H9 (cell line): ENCODE data around the gene SAMM50. TPM values are rescaled to one million over a fixed set of nuclear protein-coding genes. Genes with fewer than 3 reads are reported as not detected.

Experiments used
- DNase-seq: peaks from one replicate; pipeline ENCODE4 v3.0.0-alpha.2; 2017
- H2AFZ ChIP-seq: one replicate; pipeline ENCODE4 v1.6.1; 2013; ENCODE audit warnings: mild to moderate bottlenecking, low read length, control low read depth, moderate library complexity
- H2AK5ac ChIP-seq: 2 replicates; pipeline ENCODE4 v1.6.1; 2013; ENCODE audit warnings: low read length, control low read depth, mixed read lengths; ENCODE audit not compliant: insufficient read length
- H2BK120ac ChIP-seq: one replicate; pipeline ENCODE4 v1.6.1; 2013; ENCODE audit warnings: low read depth, mild to moderate bottlenecking, low read length, control low read depth, inconsistent platforms; ENCODE audit not compliant: poor library complexity, severe bottlenecking
- H2BK12ac ChIP-seq: 2 replicates; pipeline ENCODE4 v1.6.1; 2013; ENCODE audit warnings: low read length, control low read depth, mixed read lengths, low read depth; ENCODE audit not compliant: insufficient read length
- H2BK15ac ChIP-seq: 2 replicates; pipeline ENCODE4 v1.6.1; 2013; ENCODE audit warnings: low read depth, low read length, control low read depth
- H2BK20ac ChIP-seq: one replicate; pipeline ENCODE4 v1.6.1; 2013; ENCODE audit warnings: low read depth, mild to moderate bottlenecking, low read length, control low read depth, inconsistent platforms; ENCODE audit not compliant: poor library complexity, severe bottlenecking
- H2BK5ac ChIP-seq: 2 replicates; pipeline ENCODE4 v1.6.1; 2013; ENCODE audit warnings: low read length, control low read depth, mixed read lengths; ENCODE audit not compliant: insufficient read length
- H3K14ac ChIP-seq: 2 replicates; pipeline ENCODE4 v1.6.1; 2013; ENCODE audit warnings: low read length, control low read depth; ENCODE audit not compliant: insufficient read depth
- H3K18ac ChIP-seq: 2 replicates; pipeline ENCODE4 v1.6.1; 2013; ENCODE audit warnings: low read depth, mild to moderate bottlenecking, mixed read lengths, low read length, control low read depth; ENCODE audit not compliant: insufficient read length
- H3K23ac ChIP-seq: 2 replicates; pipeline ENCODE4 v1.6.1; 2013; ENCODE audit warnings: low read length, control low read depth, mixed read lengths, low read depth; ENCODE audit not compliant: insufficient read length
- H3K23me2 ChIP-seq: 2 replicates; pipeline ENCODE4 v1.6.1; 2013; ENCODE audit warnings: low read depth, mild to moderate bottlenecking, mixed read lengths, low read length, control low read depth; ENCODE audit not compliant: insufficient read length, poor library complexity, severe bottlenecking
- H3K27ac ChIP-seq: 2 replicates; pipeline ENCODE4 v1.5.1; 2013; ENCODE audit warnings: low read length, control low read depth, mixed read lengths, low read depth; ENCODE audit not compliant: insufficient read length
- H3K27me3 ChIP-seq: 2 replicates; pipeline ENCODE4 v1.6.1; 2013; ENCODE audit warnings: low read length, control low read depth, inconsistent platforms; ENCODE audit not compliant: insufficient read depth
- H3K4ac ChIP-seq: 2 replicates; pipeline ENCODE4 v1.6.1; 2013; ENCODE audit warnings: low read depth, mild to moderate bottlenecking, control low read depth, inconsistent platforms, low read length, moderate library complexity
- H3K4me1 ChIP-seq: 2 replicates; pipeline ENCODE4 v1.6.1; 2013; ENCODE audit warnings: low read length, control low read depth, inconsistent platforms; ENCODE audit not compliant: insufficient read depth
- H3K4me2 ChIP-seq: 2 replicates; pipeline ENCODE4 v1.6.1; 2013; ENCODE audit warnings: low read length, control low read depth, mixed read lengths; ENCODE audit not compliant: insufficient read length, insufficient read depth
- H3K56ac ChIP-seq: 2 replicates; pipeline ENCODE4 v1.6.1; 2013; ENCODE audit warnings: low read depth, mild to moderate bottlenecking, mixed read lengths, low read length, control low read depth; ENCODE audit not compliant: insufficient read length
- H3K79me1 ChIP-seq: 2 replicates; pipeline ENCODE4 v1.6.1; 2013; ENCODE audit warnings: low read depth, mild to moderate bottlenecking, moderate library complexity, low read length, control low read depth, inconsistent platforms; ENCODE audit not compliant: insufficient read depth, poor library complexity, severe bottlenecking
- H3K79me2 ChIP-seq: 2 replicates; pipeline ENCODE4 v1.6.1; 2013; ENCODE audit warnings: low read length, control low read depth, inconsistent platforms; ENCODE audit not compliant: insufficient read depth
- H3K9ac ChIP-seq: 2 replicates; pipeline ENCODE4 v1.6.1; 2013; ENCODE audit warnings: low read length, control low read depth, mixed read lengths; ENCODE audit not compliant: insufficient read length; ENCODE audit errors: extremely low read depth
- H3K9me3 ChIP-seq: one replicate; pipeline ENCODE4 v1.6.1; 2013; ENCODE audit warnings: low read depth, low read length, inconsistent platforms; ENCODE audit not compliant: control insufficient read depth
- H3T11ph ChIP-seq: one replicate; pipeline ENCODE4 v1.6.1; 2013; ENCODE audit warnings: mild to moderate bottlenecking, low read length, control low read depth, inconsistent platforms
- H4K20me1 ChIP-seq: one replicate; pipeline ENCODE4 v1.6.1; 2013; ENCODE audit not compliant: control insufficient read depth, insufficient read length, insufficient read depth
- H4K5ac ChIP-seq: 2 replicates; pipeline ENCODE4 v1.6.1; 2013; ENCODE audit warnings: low read depth, mild to moderate bottlenecking, mixed read lengths, low read length, control low read depth; ENCODE audit not compliant: insufficient read length
- H4K8ac ChIP-seq: replicated peaks from 2 replicates; pipeline ENCODE4 v1.6.1; 2013; ENCODE audit warnings: low read length, control low read depth, mixed read lengths, low read depth; ENCODE audit not compliant: insufficient read length
- H4K91ac ChIP-seq: 2 replicates; pipeline ENCODE4 v1.6.1; 2013; ENCODE audit warnings: low read depth, mild to moderate bottlenecking, moderate library complexity, mixed read lengths, low read length, control low read depth; ENCODE audit not compliant: insufficient read length
- H3K27ac Mint-ChIP-seq, 3 experiments: 2 replicates in 2 of 3; 3 replicates in 1 of 3; pipeline ENCODE4 v1.8.0; 2020 to 2021; ENCODE audit warnings: mixed read lengths in 3 of 3, mild to moderate bottlenecking in 1 of 3, moderate library complexity in 1 of 3
- H3K27me3 Mint-ChIP-seq: 2 replicates; pipeline ENCODE4 v1.8.0; 2021; ENCODE audit warnings: low read depth, mild to moderate bottlenecking, moderate library complexity, mixed read lengths
- H3K36me3 Mint-ChIP-seq, 3 experiments: 2 replicates in 2 of 3; 3 replicates in 1 of 3; pipeline ENCODE4 v1.8.0; 2020 to 2021; ENCODE audit warnings: low read depth in 3 of 3, mixed read lengths in 3 of 3; ENCODE audit not compliant: insufficient read depth in 1 of 3
- H3K4me1 Mint-ChIP-seq, 2 experiments: 2 replicates each; pipeline ENCODE4 v1.8.0; 2020; ENCODE audit warnings: mixed read lengths in 2 of 2
- H3K4me3 Mint-ChIP-seq, 2 experiments: 2 replicates in 1 of 2; 3 replicates in 1 of 2; pipeline ENCODE4 v1.8.0; 2020 to 2021; ENCODE audit warnings: mild to moderate bottlenecking in 2 of 2, mixed read lengths in 2 of 2, moderate library complexity in 1 of 2
- H3K9me3 Mint-ChIP-seq, 2 experiments: 2 replicates in 1 of 2; 3 replicates in 1 of 2; pipeline ENCODE4 v1.8.0; 2020; ENCODE audit warnings: mild to moderate bottlenecking in 2 of 2, mixed read lengths in 2 of 2, moderate library complexity in 1 of 2
- CTCF ChIP-seq: fragments of 200-600 bp; sonication (generic); conservative IDR thresholded peaks from 3 replicates; pipeline ENCODE4 v1.8.0; 2021; ENCODE audit warnings: antibody characterized with exemption, mild to moderate bottlenecking
- WGBS: extraction: QIAGEN DNeasy Blood & Tissue Kit; methylation state at CpG from one replicate; pipeline ENCODE4 v1.1.7; 2013; ENCODE audit warnings: missing lambda C conversion rate, low lambda C conversion rate, mixed read lengths; ENCODE audit not compliant: insufficient read length; ENCODE audit errors: extremely low coverage; 5-methylcytosine and 5-hydroxymethylcytosine counted together
- total RNA-seq: library from RNA; stranded (reverse); gene quantifications from 2 replicates; pipeline ENCODE4 v1.2.1, GENCODE V29; 2021

Gene SAMM50
- total RNA-seq, 1 experiment from 2014 or later = 57.2 TPM

GRCh38 chr22:43992331-43992821 lies 37.1 kb downstream of the SAMM50 start:
- H4K20me1 ChIP-seq = peaks cover 4% of the 10 kb centered on the region
- no peak overlapping the region for H2AK5ac ChIP-seq
- no peak overlapping the region for H3K27ac ChIP-seq
- no peak overlapping the region for H4K8ac ChIP-seq
- H3K4me3 Mint-ChIP-seq = no peak overlapping the region
- no peak overlapping the region for H4K91ac ChIP-seq
- H3K9me3 ChIP-seq = no peaks in the 10 kb centered on the region
- H3T11ph ChIP-seq = no peak overlapping the region
- no peaks in the 10 kb centered on the region for H3K27me3 ChIP-seq
- no peak overlapping the region; a peak in 1 of 7 replicates for H3K27ac Mint-ChIP-seq
- no CpG with 5 or more reads among the region's 16 CpGs for whole genome bisulfite sequencing
- H2BK20ac ChIP-seq = no peak overlapping the region
- H3K4me2 ChIP-seq = no peak overlapping the region
- no peak overlapping the region for H3K9ac ChIP-seq
- DNase-seq = no peak
- H2BK15ac ChIP-seq = no peak overlapping the region
- no peaks in the 10 kb centered on the region for H3K23me2 ChIP-seq
- H4K5ac ChIP-seq = no peak overlapping the region
- H2BK5ac ChIP-seq = no peak overlapping the region
- no peak for TF ChIP-seq CTCF
- no peak overlapping the region for H3K56ac ChIP-seq
- H2BK12ac ChIP-seq = no peak overlapping the region
- no peak overlapping the region for H2BK120ac ChIP-seq
- no peak overlapping the region for H3K4ac ChIP-seq
- H3K9me3 Mint-ChIP-seq = no peaks in the 10 kb centered on the region
- H3K14ac ChIP-seq = no peak overlapping the region; the same call in 1 of the 2 replicates
- H3K27me3 Mint-ChIP-seq = no peaks in the 10 kb centered on the region
- H3K23ac ChIP-seq = no peak overlapping the region
- no peaks in the 10 kb centered on the region for H3K79me1 ChIP-seq
- H3K36me3 Mint-ChIP-seq = peaks cover 17 to 81% (median 79%) of the 10 kb centered on the region in 3 experiments; a peak in 6 of 7 replicates
- H3K4me1 Mint-ChIP-seq = peaks cover 4 to 8% of the 10 kb centered on the region in 2 experiments; a peak in 3 of 4 replicates
- no peak overlapping the region for H3K18ac ChIP-seq
- H3K4me1 ChIP-seq = no peaks in the 10 kb centered on the region
- no peak overlapping the region for H2AFZ ChIP-seq
- no peaks in the 10 kb centered on the region for H3K79me2 ChIP-seq
